SK-N-SH (cell line): ENCODE results near the gene FRRS1. TPM values are rescaled to one million over a fixed set of nuclear protein-coding genes. Genes with fewer than 3 reads are reported as not detected.

Experiments
- CTCF ChIA-PET: fragments of 300-600, 350-600 bp; formaldehyde crosslinking; extraction: SDS; loops from one replicate; lab custom pipeline; 2021; lab: Yijun Ruan, JAX
- POLR2A ChIA-PET: fragments of 350-600 bp; sonication (Branson Sonifier 250); formaldehyde crosslinking; extraction: SDS; loops from one replicate; lab custom pipeline; 2020; ENCODE audit warnings: antibody characterized with exemption, inconsistent platforms; lab: Yijun Ruan, JAX
- DNase-seq: peaks from one replicate; pipeline ENCODE4 v3.0.0; 2012
- H2AFZ ChIP-seq: fragments of 200-600 bp; sonication (generic); 2 replicates; pipeline ENCODE4 v1.8.1; 2016; ENCODE audit warnings: antibody characterized with exemption, mild to moderate bottlenecking, low read depth
- H3F3A ChIP-seq: fragments of 200-600 bp; sonication (generic); replicated peaks from 2 replicates; pipeline ENCODE3; 2016; ENCODE audit warnings: antibody characterized with exemption, mild to moderate bottlenecking; ENCODE audit not compliant: insufficient read depth
- H3K27ac ChIP-seq, 2 experiments: fragments of 200-500 bp in 1 of 2; fragments of 200-600 bp in 1 of 2; sonication (Bioruptor generic) in 1 of 2; sonication (generic), shearing (Covaris generic) in 1 of 2; 2 replicates each; pipeline versions ENCODE4 v1.5.1 to v1.6.1; 2014 to 2016; ENCODE audit warnings: low read depth in 2 of 2, inconsistent platforms in 1 of 2, low read length in 1 of 2, mild to moderate bottlenecking in 1 of 2, mixed read lengths in 1 of 2
- H3K27me3 ChIP-seq: fragments of 200-600 bp; sonication (generic), shearing (Covaris generic); 2 replicates; pipeline ENCODE4 v1.6.1; 2016; ENCODE audit warnings: mixed run types; ENCODE audit not compliant: insufficient read depth
- H3K36me3 ChIP-seq, 2 experiments: fragments of 200-500 bp in 1 of 2; fragments of 200-600 bp in 1 of 2; sonication (Bioruptor generic) in 1 of 2; sonication (generic) in 1 of 2; replicated peaks in 1 of 2; 2 replicates each; pipeline versions ENCODE3 to v1.5.1; 2014 to 2016; ENCODE audit warnings: low read length in 1 of 2, mild to moderate bottlenecking in 1 of 2; ENCODE audit not compliant: insufficient read depth in 2 of 2, control insufficient read depth in 1 of 2
- H3K4me1 ChIP-seq, 2 experiments: fragments of 200-500 bp in 1 of 2; fragments of 200-600 bp in 1 of 2; sonication (Bioruptor generic) in 1 of 2; sonication (generic), shearing (Covaris generic) in 1 of 2; 2 replicates each; pipeline versions ENCODE4 v1.5.1 to v1.6.1; 2014 to 2016; ENCODE audit warnings: low read depth in 1 of 2, low read length in 1 of 2, mixed run types in 1 of 2; ENCODE audit not compliant: insufficient read depth in 2 of 2, control insufficient read depth in 1 of 2
- H3K4me2 ChIP-seq: fragments of 200-600 bp; sonication (generic), shearing (Covaris generic); 2 replicates; pipeline ENCODE4 v1.6.1; 2017; ENCODE audit warnings: mixed run types
- H3K4me3 ChIP-seq, 2 experiments: fragments of 200-500 bp in 1 of 2; fragments of 200-600 bp in 1 of 2; sonication (Bioruptor generic) in 1 of 2; sonication (generic), shearing (Covaris generic) in 1 of 2; 2 replicates each; pipeline versions ENCODE4 v1.5.1 to v1.8.1; 2014 to 2016; ENCODE audit warnings: low read depth in 2 of 2, inconsistent platforms in 1 of 2, low read length in 1 of 2, mild to moderate bottlenecking in 1 of 2, mixed read lengths in 1 of 2, moderate library complexity in 1 of 2
- H3K79me2 ChIP-seq: fragments of 200-600 bp; sonication (generic); 2 replicates; pipeline ENCODE4 v1.8.1; 2017; ENCODE audit warnings: mild to moderate bottlenecking; ENCODE audit not compliant: insufficient read depth
- H3K9ac ChIP-seq: fragments of 200-600 bp; sonication (generic); 2 replicates; pipeline ENCODE4 v1.6.1; 2017; ENCODE audit warnings: mixed run types
- H3K9me2 ChIP-seq: fragments of 200-600 bp; sonication (generic); 2 replicates; pipeline ENCODE4 v1.6.1; 2017; ENCODE audit warnings: mixed run types
- H3K9me3 ChIP-seq: fragments of 200-600 bp; sonication (generic); 2 replicates; pipeline ENCODE4 v1.6.1; 2017; ENCODE audit warnings: mixed run types, mild to moderate bottlenecking, moderate library complexity
- H4K20me1 ChIP-seq: fragments of 200-600 bp; sonication (generic); 2 replicates; pipeline ENCODE4 v1.6.1; 2017; ENCODE audit warnings: mild to moderate bottlenecking, mixed run types; ENCODE audit not compliant: insufficient read depth
- ELF1 ChIP-seq: IDR thresholded peaks from 2 replicates; pipeline ENCODE4 v1.4.0; 2012
- EZH2phosphoT487 ChIP-seq: fragments of 200-600 bp; sonication (generic); IDR thresholded peaks from 2 replicates; pipeline ENCODE4 v1.6.1; 2017; ENCODE audit warnings: low read depth, mixed run types, mild to moderate bottlenecking, antibody characterized with exemption, moderate library complexity, borderline replicate concordance
- FOXJ3 ChIP-seq: sonication (generic); formaldehyde crosslinking; IDR thresholded peaks from 2 replicates; pipeline ENCODE4 v1.5.1; 2020; ENCODE audit warnings: mild to moderate bottlenecking, missing genetic modification reagents
- GABPA ChIP-seq: IDR thresholded peaks from 2 replicates; pipeline ENCODE4 v1.4.0; 2012; ENCODE audit warnings: low read depth, mild to moderate bottlenecking
- JUND ChIP-seq: IDR thresholded peaks from 2 replicates; pipeline ENCODE4 v1.4.0; 2012
- MEF2A ChIP-seq: IDR thresholded peaks from 2 replicates; pipeline ENCODE4 v1.4.0; 2012; ENCODE audit warnings: low read depth, borderline replicate concordance
- MXI1 ChIP-seq: IDR thresholded peaks from 2 replicates; pipeline ENCODE4 v1.6.1; 2012; ENCODE audit warnings: mild to moderate bottlenecking, low read depth, low read length, improper control_type of control experiment
- NFIC ChIP-seq: IDR thresholded peaks from 2 replicates; pipeline ENCODE4 v1.4.0; 2012; ENCODE audit warnings: borderline replicate concordance
- POLR2AphosphoS5 ChIP-seq: IDR thresholded peaks from 2 replicates; pipeline ENCODE4 v1.6.1; 2012; ENCODE audit warnings: low read depth, low read length
- RCOR1 ChIP-seq: fragments of 150-350 bp; IDR thresholded peaks from 2 replicates; pipeline ENCODE4 v1.6.1; 2017; ENCODE audit warnings: antibody characterized with exemption, low read length
- RXRA ChIP-seq: IDR thresholded peaks from 2 replicates; pipeline ENCODE4 v1.4.0; 2012; ENCODE audit warnings: low read depth, mild to moderate bottlenecking, borderline replicate concordance
- TAF1 ChIP-seq: IDR thresholded peaks from 2 replicates; pipeline ENCODE4 v1.6.1; 2012; ENCODE audit warnings: low read depth, mild to moderate bottlenecking, low read length, moderate library complexity, borderline replicate concordance
- TCF12 ChIP-seq: IDR thresholded peaks from 2 replicates; pipeline ENCODE4 v1.4.0; 2012
- YY1 ChIP-seq: IDR thresholded peaks from 2 replicates; pipeline ENCODE4 v1.4.0; 2012; ENCODE audit warnings: low read depth, mild to moderate bottlenecking
- WGBS: methylation state at CpG from one replicate; pipeline ENCODE4 v1.1.6; 2017; ENCODE audit warnings: low lambda C conversion rate; 5-methylcytosine and 5-hydroxymethylcytosine counted together
- polyA plus RNA-seq, 3 experiments: library from polyadenylated mRNA; depleted of rRNA; stranded (reverse); fragments of >200 nt; gene quantifications; 2 replicates each; pipeline ENCODE4 v1.2.3, GENCODE V29; 2012
- TF ChIP-seq, protein P1 (sequence below): IDR thresholded peaks from 2 replicates; pipeline ENCODE4; 2012
- TF ChIP-seq, protein P2 (sequence below): IDR thresholded peaks from 2 replicates; pipeline ENCODE4 v1.4.0; 2012; ENCODE audit warnings: low read depth, borderline replicate concordance
- TF ChIP-seq, protein P3 (sequence below): fragments of 150-350 bp; IDR thresholded peaks from 2 replicates; pipeline ENCODE4 v1.6.1; 2016; ENCODE audit warnings: mild to moderate bottlenecking, low read depth, low read length

The FRRS1 gene
- polyA plus RNA-seq, 1 of the 3 experiments (the other 2 are of a cell fraction): 1.9 TPM

DNA sequence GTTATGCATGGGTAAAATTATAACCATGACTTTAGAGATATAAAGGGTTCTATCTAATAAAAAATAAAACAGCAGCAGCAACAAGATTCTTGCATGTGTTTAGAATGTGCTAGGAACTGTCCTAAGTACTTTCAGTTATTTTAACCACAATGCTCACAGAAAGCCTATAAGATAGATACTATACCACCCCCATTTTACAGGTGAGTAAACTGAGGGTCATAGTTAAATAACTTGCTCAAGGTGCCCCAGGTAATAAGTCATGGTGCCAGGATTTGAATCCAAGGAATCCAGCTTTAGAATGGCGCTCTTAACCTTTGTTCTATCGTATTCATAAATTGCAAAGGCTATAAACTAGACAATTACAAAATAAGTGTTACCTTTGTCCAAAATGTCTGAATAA is 53.4 kb downstream of the FRRS1 start:
- Histone ChIP-seq H3K27ac (no peak overlapping the region; a peak in 1 of 4 replicates), H3K4me1 (no peaks in the 10 kb centered on the region), H2AFZ (no peak overlapping the region), H3K4me2 (no peak overlapping the region), H3K27me3 (no peaks in the 10 kb centered on the region), H3K9ac (no peak overlapping the region), H3K4me3 (no peak overlapping the region), H3K79me2 (no peaks in the 10 kb centered on the region), H4K20me1 (no peaks in the 10 kb centered on the region), H3K36me3 (no peaks in the 10 kb centered on the region), H3F3A (no peaks in the 10 kb centered on the region), H3K9me3 (no peaks in the 10 kb centered on the region), H3K9me2 (no peaks in the 10 kb centered on the region)
- ChIA-PET POLR2A (no interaction called here), CTCF (no interaction called here)
- WGBS: 96% methylated on average over 2 of the region's 2 CpGs
- TF ChIP-seq FOXJ3 (CRISPR knock-in tag): no peak
- TF ChIP-seq, protein P1, sequence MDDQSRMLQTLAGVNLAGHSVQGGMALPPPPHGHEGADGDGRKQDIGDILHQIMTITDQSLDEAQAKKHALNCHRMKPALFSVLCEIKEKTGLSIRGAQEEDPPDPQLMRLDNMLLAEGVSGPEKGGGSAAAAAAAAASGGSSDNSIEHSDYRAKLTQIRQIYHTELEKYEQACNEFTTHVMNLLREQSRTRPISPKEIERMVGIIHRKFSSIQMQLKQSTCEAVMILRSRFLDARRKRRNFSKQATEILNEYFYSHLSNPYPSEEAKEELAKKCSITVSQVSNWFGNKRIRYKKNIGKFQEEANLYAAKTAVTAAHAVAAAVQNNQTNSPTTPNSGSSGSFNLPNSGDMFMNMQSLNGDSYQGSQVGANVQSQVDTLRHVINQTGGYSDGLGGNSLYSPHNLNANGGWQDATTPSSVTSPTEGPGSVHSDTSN: no peak
- TF ChIP-seq RCOR1: no peak
- TF ChIP-seq TAF1: no peak
- no peak for TF ChIP-seq JUND
- TF ChIP-seq, protein P2, sequence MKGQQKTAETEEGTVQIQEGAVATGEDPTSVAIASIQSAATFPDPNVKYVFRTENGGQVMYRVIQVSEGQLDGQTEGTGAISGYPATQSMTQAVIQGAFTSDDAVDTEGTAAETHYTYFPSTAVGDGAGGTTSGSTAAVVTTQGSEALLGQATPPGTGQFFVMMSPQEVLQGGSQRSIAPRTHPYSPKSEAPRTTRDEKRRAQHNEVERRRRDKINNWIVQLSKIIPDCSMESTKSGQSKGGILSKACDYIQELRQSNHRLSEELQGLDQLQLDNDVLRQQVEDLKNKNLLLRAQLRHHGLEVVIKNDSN: no peak
- no peak for TF ChIP-seq GABPA
- TF ChIP-seq POLR2AphosphoS5: no peak
- no peak for TF ChIP-seq TCF12
- TF ChIP-seq ELF1: no peak
- TF ChIP-seq, protein P3, sequence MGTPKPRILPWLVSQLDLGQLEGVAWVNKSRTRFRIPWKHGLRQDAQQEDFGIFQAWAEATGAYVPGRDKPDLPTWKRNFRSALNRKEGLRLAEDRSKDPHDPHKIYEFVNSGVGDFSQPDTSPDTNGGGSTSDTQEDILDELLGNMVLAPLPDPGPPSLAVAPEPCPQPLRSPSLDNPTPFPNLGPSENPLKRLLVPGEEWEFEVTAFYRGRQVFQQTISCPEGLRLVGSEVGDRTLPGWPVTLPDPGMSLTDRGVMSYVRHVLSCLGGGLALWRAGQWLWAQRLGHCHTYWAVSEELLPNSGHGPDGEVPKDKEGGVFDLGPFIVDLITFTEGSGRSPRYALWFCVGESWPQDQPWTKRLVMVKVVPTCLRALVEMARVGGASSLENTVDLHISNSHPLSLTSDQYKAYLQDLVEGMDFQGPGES: no peak
- no peak for DNase-seq

DNA sequence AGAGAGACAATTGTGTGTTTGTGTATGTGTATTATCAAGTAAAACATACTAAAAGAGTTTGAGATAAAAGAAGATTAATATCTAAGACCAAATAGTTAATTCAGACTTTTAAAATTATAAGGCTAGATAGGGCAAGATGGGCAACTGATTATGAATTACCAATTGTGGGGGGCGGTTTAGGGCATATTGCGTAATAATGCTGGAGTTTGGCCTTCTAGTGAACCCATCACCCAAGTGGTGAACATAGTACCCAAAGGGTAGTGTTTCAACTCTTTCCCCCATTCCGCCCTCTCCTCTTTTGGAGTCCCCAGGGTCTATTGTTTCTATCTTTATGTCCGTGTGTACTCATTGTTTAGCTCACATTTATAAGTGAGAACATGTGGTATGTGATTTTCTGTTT is 55.4 kb downstream of the FRRS1 start:
- no peaks in the 10 kb centered on the region for H3K27me3 ChIP-seq
- no peaks in the 10 kb centered on the region for H3K9me3 ChIP-seq
- H4K20me1 ChIP-seq: no peaks in the 10 kb centered on the region
- H3K27ac ChIP-seq: no peak overlapping the region
- DNase-seq: no peak
- H3K4me3 ChIP-seq: no peak overlapping the region
- H3K9ac ChIP-seq: no peak overlapping the region
- POLR2A ChIA-PET: no interaction called here
- TF ChIP-seq EZH2phosphoT487 (no peak), MXI1 (no peak), YY1 (no peak), RXRA (no peak), JUND (no peak), NFIC (no peak), MEF2A (no peak), POLR2AphosphoS5 (no peak)
- TF ChIP-seq, protein P3: no peak
- WGBS: 94% methylated on average over 4 of the region's 4 CpGs
- no peak overlapping the region for H2AFZ ChIP-seq
- CTCF ChIA-PET: interaction anchor here (1.0 to 1.1 kb wide), 4 partner anchors 21 to 962 kb away, joined by 3 to 5 read pairs (median 3); no protein-coding TSS in a partner anchor
- H3K9me2 ChIP-seq: no peaks in the 10 kb centered on the region
- H3K36me3 ChIP-seq: no peaks in the 10 kb centered on the region
- H3K4me1 ChIP-seq: no peaks in the 10 kb centered on the region; a peak in 1 of 4 replicates
- H3K79me2 ChIP-seq: no peaks in the 10 kb centered on the region
- no peak overlapping the region for H3K4me2 ChIP-seq
- H3F3A ChIP-seq: no peaks in the 10 kb centered on the region
